Panc1 (cell line): ENCODE measurements around the gene IL10RB. TPM values are rescaled to one million over a fixed set of nuclear protein-coding genes. Genes with fewer than 3 reads are reported as not detected.

Experiments used
- ATAC-seq: fragments of 200-7000 bp; cut with Tn5 transposase; 2 replicates; pipeline ENCODE4 v1.9.1; 2020; ENCODE audit warnings: mild to moderate bottlenecking, moderate library complexity
- BruUV-seq: library from RNA; stranded (reverse); fragments of 400-500 nt; replicated peaks from 2 replicates; lab custom pipeline; 2021; lab: Mats Ljungman, UMichigan
- CTCF ChIA-PET: fragments of 300-600 bp; sonication (Branson Sonifier 250); formaldehyde crosslinking; loops from one replicate; lab custom pipeline; 2022; ENCODE audit warnings: antibody characterized with exemption; lab: Charles Lee
- POLR2A ChIA-PET: fragments of 300-600 bp; sonication (Branson Sonifier 250); formaldehyde crosslinking; loops from one replicate; lab custom pipeline; 2022; ENCODE audit warnings: antibody characterized with exemption; lab: Charles Lee
- DNase-seq: peaks from one replicate; pipeline ENCODE4 v3.0.0-alpha.2; 2010; ENCODE audit warnings: low read depth, low spot score
- H3K27ac ChIP-seq: 2 replicates; pipeline ENCODE4 v1.5.1; 2011; ENCODE audit warnings: mild to moderate bottlenecking, low read length, inconsistent platforms
- H3K27me3 ChIP-seq: fragments of 200-500 bp; sonication (Bioruptor generic); 2 replicates; pipeline ENCODE4 v1.6.0; 2014; ENCODE audit warnings: low read length, inconsistent platforms; ENCODE audit not compliant: control insufficient read depth, insufficient read depth
- H3K36me3 ChIP-seq: fragments of 200-500 bp; sonication (Bioruptor generic); 2 replicates; pipeline ENCODE4 v1.5.1; 2014; ENCODE audit warnings: inconsistent platforms, mild to moderate bottlenecking, low read length, moderate library complexity; ENCODE audit not compliant: control insufficient read depth, insufficient read depth
- H3K4me1 ChIP-seq: 2 replicates; pipeline ENCODE4 v1.5.1; 2011; ENCODE audit warnings: inconsistent platforms, mild to moderate bottlenecking, low read length, moderate library complexity; ENCODE audit not compliant: control insufficient read depth, insufficient read depth
- H3K4me3 ChIP-seq, 2 experiments: 2 replicates each; pipeline ENCODE4 v1.5.1; 2011 to 2012; ENCODE audit warnings: low read depth in 2 of 2, low read length in 2 of 2, mild to moderate bottlenecking in 2 of 2, inconsistent platforms in 1 of 2, moderate library complexity in 1 of 2
- H3K9me3 ChIP-seq: fragments of 200-500 bp; sonication (Bioruptor generic); 2 replicates; pipeline ENCODE4 v1.5.1; 2014; ENCODE audit warnings: low read depth, mild to moderate bottlenecking, inconsistent platforms, low read length, moderate library complexity; ENCODE audit not compliant: control insufficient read depth, insufficient read depth
- POLR2AphosphoS5 ChIP-seq: IDR thresholded peaks from 2 replicates; pipeline ENCODE4 v1.6.1; 2012; ENCODE audit warnings: mild to moderate bottlenecking, low read depth, low read length, moderate library complexity
- SIN3A ChIP-seq: IDR thresholded peaks from 2 replicates; pipeline ENCODE4 v1.6.1; 2012; ENCODE audit warnings: low read depth, mild to moderate bottlenecking, low read length, moderate library complexity, borderline replicate concordance; ENCODE audit not compliant: insufficient read depth
- TCF7L2 ChIP-seq: IDR thresholded peaks from 2 replicates; pipeline ENCODE4 v1.6.1; 2011; ENCODE audit warnings: mild to moderate bottlenecking, low read depth, low read length, inconsistent platforms
- in situ Hi-C: cut with HindIII; loops from 2 replicates; pipeline ENCODE4 v1.10.0; 2016; ENCODE audit warnings: low sequenced_read_pairs, low pct_unique_long_range_greater_than_20kb
- intact Hi-C: fragments of 100-400 bp; cut with micrococcal nuclease; formaldehyde crosslinking; loops from one replicate; pipeline ENCODE4 v1.10.0; 2022; ENCODE audit not compliant: unreplicated experiment
- total RNA-seq: library from RNA; stranded (reverse); gene quantifications from one replicate; pipeline ENCODE4 v1.2.1, GENCODE V29; 2021; ENCODE audit not compliant: unreplicated experiment
- TF ChIP-seq, protein P1 (sequence below), 2 experiments: IDR thresholded peaks; 2 replicates each; pipeline ENCODE4 v1.6.1; 2011 to 2012; ENCODE audit warnings: low read depth in 2 of 2, control low read depth in 1 of 2, low read length in 1 of 2, mild to moderate bottlenecking in 1 of 2, moderate library complexity in 1 of 2; ENCODE audit not compliant: insufficient read depth in 1 of 2
- TF ChIP-seq, protein P2 (sequence below): fragments of 450-650 bp; IDR thresholded peaks from 2 replicates; pipeline ENCODE4 v1.5.1; 2017; ENCODE audit warnings: mild to moderate bottlenecking

The IL10RB gene
- total RNA-seq, 1 experiment from 2014 or later: 17.7 TPM

DNA sequence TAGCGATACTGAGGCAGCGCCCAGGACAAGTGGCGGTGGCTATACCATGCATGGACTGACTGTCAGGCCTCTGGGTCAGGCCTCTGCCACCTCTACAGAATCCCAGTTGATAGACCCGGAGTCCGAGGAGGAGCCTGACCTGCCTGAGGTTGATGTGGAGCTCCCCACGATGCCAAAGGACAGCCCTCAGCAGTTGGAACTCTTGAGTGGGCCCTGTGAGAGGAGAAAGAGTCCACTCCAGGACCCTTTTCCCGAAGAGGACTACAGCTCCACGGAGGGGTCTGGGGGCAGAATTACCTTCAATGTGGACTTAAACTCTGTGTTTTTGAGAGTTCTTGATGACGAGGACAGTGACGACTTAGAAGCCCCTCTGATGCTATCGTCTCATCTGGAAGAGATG, 3.2 kb upstream of the IL10RB start:
- H3K9me3 ChIP-seq: no peaks in the 10 kb centered on the region
- POLR2A ChIA-PET: no interaction called here
- no peak overlapping the region for H3K27ac ChIP-seq
- no peak for DNase-seq
- no peak overlapping the region for H3K4me3 ChIP-seq
- no peaks in the 10 kb centered on the region for H3K27me3 ChIP-seq
- 0 out of 2 replicates have a peak, but pooled peaks cover 2% of the 10 kb centered on the region for H3K4me1 ChIP-seq
- ATAC-seq: no peak
- intact Hi-C loops (no loop called here), in situ Hi-C loops (no loop called here)
- H3K36me3 ChIP-seq: no peaks in the 10 kb centered on the region
- TF ChIP-seq POLR2AphosphoS5: no peak
- TF ChIP-seq, protein P1, sequence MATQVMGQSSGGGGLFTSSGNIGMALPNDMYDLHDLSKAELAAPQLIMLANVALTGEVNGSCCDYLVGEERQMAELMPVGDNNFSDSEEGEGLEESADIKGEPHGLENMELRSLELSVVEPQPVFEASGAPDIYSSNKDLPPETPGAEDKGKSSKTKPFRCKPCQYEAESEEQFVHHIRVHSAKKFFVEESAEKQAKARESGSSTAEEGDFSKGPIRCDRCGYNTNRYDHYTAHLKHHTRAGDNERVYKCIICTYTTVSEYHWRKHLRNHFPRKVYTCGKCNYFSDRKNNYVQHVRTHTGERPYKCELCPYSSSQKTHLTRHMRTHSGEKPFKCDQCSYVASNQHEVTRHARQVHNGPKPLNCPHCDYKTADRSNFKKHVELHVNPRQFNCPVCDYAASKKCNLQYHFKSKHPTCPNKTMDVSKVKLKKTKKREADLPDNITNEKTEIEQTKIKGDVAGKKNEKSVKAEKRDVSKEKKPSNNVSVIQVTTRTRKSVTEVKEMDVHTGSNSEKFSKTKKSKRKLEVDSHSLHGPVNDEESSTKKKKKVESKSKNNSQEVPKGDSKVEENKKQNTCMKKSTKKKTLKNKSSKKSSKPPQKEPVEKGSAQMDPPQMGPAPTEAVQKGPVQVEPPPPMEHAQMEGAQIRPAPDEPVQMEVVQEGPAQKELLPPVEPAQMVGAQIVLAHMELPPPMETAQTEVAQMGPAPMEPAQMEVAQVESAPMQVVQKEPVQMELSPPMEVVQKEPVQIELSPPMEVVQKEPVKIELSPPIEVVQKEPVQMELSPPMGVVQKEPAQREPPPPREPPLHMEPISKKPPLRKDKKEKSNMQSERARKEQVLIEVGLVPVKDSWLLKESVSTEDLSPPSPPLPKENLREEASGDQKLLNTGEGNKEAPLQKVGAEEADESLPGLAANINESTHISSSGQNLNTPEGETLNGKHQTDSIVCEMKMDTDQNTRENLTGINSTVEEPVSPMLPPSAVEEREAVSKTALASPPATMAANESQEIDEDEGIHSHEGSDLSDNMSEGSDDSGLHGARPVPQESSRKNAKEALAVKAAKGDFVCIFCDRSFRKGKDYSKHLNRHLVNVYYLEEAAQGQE (IDR thresholded peaks at IDR 0.05; ENCODE audit: insufficient read depth in 1 of 2, low read depth in 2 of 2, low read length in 1 of 2): no peak
- TF ChIP-seq, protein P2, sequence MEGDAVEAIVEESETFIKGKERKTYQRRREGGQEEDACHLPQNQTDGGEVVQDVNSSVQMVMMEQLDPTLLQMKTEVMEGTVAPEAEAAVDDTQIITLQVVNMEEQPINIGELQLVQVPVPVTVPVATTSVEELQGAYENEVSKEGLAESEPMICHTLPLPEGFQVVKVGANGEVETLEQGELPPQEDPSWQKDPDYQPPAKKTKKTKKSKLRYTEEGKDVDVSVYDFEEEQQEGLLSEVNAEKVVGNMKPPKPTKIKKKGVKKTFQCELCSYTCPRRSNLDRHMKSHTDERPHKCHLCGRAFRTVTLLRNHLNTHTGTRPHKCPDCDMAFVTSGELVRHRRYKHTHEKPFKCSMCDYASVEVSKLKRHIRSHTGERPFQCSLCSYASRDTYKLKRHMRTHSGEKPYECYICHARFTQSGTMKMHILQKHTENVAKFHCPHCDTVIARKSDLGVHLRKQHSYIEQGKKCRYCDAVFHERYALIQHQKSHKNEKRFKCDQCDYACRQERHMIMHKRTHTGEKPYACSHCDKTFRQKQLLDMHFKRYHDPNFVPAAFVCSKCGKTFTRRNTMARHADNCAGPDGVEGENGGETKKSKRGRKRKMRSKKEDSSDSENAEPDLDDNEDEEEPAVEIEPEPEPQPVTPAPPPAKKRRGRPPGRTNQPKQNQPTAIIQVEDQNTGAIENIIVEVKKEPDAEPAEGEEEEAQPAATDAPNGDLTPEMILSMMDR: no peak
- TF ChIP-seq TCF7L2: no peak
- no peak for TF ChIP-seq SIN3A
- no TSS peak for BruUV-seq
- CTCF ChIA-PET: interaction anchor here (0.6 kb wide), 1 partner anchor 182 kb away, joined by 5 read pairs; no protein-coding TSS in a partner anchor

DNA sequence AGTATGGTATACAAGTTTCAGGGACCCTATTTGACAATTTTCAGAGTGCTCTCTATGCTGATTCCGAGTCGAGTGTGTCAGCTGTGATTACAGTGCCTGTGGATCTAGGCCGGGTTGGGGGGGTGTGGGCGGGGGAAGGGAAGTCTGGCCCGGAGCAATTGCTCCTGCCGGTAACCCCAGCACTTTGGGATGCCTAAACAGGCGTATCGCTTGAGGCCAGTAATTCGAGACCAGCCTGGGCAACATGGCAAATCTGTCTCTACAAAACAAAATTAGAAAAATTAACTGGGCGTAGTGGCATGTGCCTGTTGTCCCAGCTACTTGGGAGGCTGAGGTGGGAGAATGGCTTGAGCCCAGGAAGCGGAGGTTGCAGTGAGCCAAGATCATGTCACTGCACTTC, 1.6 kb upstream of the IL10RB start:
- Histone ChIP-seq H3K9me3 (no peaks in the 10 kb centered on the region), H3K4me3 (no peak overlapping the region), H3K4me1 (0 out of 2 replicates have a peak, but pooled peaks cover 2% of the 10 kb centered on the region), H3K27ac (no peak overlapping the region), H3K27me3 (no peaks in the 10 kb centered on the region), H3K36me3 (no peaks in the 10 kb centered on the region)
- POLR2A ChIA-PET: no interaction called here
- DNase-seq: no peak
- CTCF ChIA-PET: no interaction called here
- TF ChIP-seq, protein P2: no peak
- TF ChIP-seq SIN3A: no peak
- no peak for TF ChIP-seq POLR2AphosphoS5
- no peak for TF ChIP-seq TCF7L2
- TF ChIP-seq, protein P1 (IDR thresholded peaks at IDR 0.05; ENCODE audit: insufficient read depth in 1 of 2, low read depth in 2 of 2, low read length in 1 of 2): no peak
- in situ Hi-C loops: no loop called here
- BruUV-seq: no TSS peak
- ATAC-seq: no peak
- intact Hi-C loops: no loop called here
